ENCODE data around the gene OGFR. TPM values are rescaled to one million over a fixed set of nuclear protein-coding genes. Genes with fewer than 3 reads are reported as not detected.

Gene OGFR
- total and polyA plus RNA-seq, 2 donors (not counting 3 experiments of a cell fraction or from before 2014, with no cell fraction given) = 30.8 to 44.0 TPM

- ChIA-PET CTCF (interaction anchor here (1.3 kb wide), 1 partner anchor 11 kb away, joined by 3 read pairs; no protein-coding TSS in a partner anchor), POLR2A (no interaction called here)
- H3K4me1 ChIP-seq (ENCODE audit: control insufficient read depth, extremely low read depth, insufficient read depth, low read length) = no peaks in the 10 kb centered on the region
- no peak overlapping the region for H2AFZ ChIP-seq (ENCODE audit: low read depth, low read length)
- no peak overlapping the region for H3K4me3 ChIP-seq (replicated peaks in 1 of 3; ENCODE audit: insufficient read depth in 1 of 3, low read depth in 1 of 3, low read length in 3 of 3)
- BruUV-seq (replicated peaks) = no TSS peak
- no peaks in the 10 kb centered on the region for H3K27me3 ChIP-seq (ENCODE audit: control insufficient read depth in 2 of 2, insufficient read depth in 2 of 2, low read length in 2 of 2)
- no peaks in the 10 kb centered on the region for H3K9me1 ChIP-seq (replicated peaks; ENCODE audit: control insufficient read depth, extremely low read depth, insufficient read depth, low read length)
- H3K9ac ChIP-seq (replicated peaks; ENCODE audit: extremely low read depth, insufficient read depth, low read length) = no peak overlapping the region
- no peaks in the 10 kb centered on the region for H3K36me3 ChIP-seq (ENCODE audit: control insufficient read depth in 2 of 2, extremely low read depth in 1 of 2, insufficient read depth in 2 of 2, low read length in 2 of 2)
- dilution Hi-C loops (cut with MboI; ENCODE audit: extremely low pct_ligation_motif_present, low sequenced_read_pairs) (no loop called here), intact Hi-C loops (cut with micrococcal nuclease) (no loop called here)
- H3K79me2 ChIP-seq (ENCODE audit: control insufficient read depth, insufficient read depth, low read length) = no peaks in the 10 kb centered on the region
- H3K27ac ChIP-seq (ENCODE audit: insufficient read depth, low read depth, low read length) = no peak overlapping the region
- DNase-seq (ENCODE audit: low read depth, low spot score) = no peak
- no peak for FAIRE-seq
- H3K4me2 ChIP-seq (ENCODE audit: insufficient read depth, low read length) = no peak overlapping the region
- H4K20me1 ChIP-seq (replicated peaks; ENCODE audit: control insufficient read depth, extremely low read depth, insufficient read depth, low read length) = no peaks in the 10 kb centered on the region
- no peaks in the 10 kb centered on the region for H3K9me3 ChIP-seq (replicated peaks; ENCODE audit: control insufficient read depth, insufficient read depth, low read length)
- TF ChIP-seq EZH2 (IDR thresholded peaks at IDR 0.05; ENCODE audit: borderline replicate concordance, low read depth, low read length, severe bottlenecking) (no peak), MAX (IDR thresholded peaks at IDR 0.05; ENCODE audit: insufficient read depth, insufficient read length) (no peak), FOS (IDR thresholded peaks at IDR 0.05; ENCODE audit: borderline replicate concordance, insufficient read depth, low read length) (no peak), MYC (IDR thresholded peaks at IDR 0.05; ENCODE audit: low read depth, low read length) (no peak), GATA2 (IDR thresholded peaks at IDR 0.05; ENCODE audit: insufficient read depth, insufficient read length, low read depth, low read length) (no peak), POLR2AphosphoS5 (IDR thresholded peaks at IDR 0.05; ENCODE audit: insufficient read depth, low read depth, low read length) (no peak), POLR2A (IDR thresholded peaks at IDR 0.05; ENCODE audit: low read depth, low read length) (no peak), JUN (IDR thresholded peaks at IDR 0.05; ENCODE audit: borderline replicate concordance, insufficient read depth, insufficient read length, low read depth) (no peak)
- TF ChIP-seq, protein P1, sequence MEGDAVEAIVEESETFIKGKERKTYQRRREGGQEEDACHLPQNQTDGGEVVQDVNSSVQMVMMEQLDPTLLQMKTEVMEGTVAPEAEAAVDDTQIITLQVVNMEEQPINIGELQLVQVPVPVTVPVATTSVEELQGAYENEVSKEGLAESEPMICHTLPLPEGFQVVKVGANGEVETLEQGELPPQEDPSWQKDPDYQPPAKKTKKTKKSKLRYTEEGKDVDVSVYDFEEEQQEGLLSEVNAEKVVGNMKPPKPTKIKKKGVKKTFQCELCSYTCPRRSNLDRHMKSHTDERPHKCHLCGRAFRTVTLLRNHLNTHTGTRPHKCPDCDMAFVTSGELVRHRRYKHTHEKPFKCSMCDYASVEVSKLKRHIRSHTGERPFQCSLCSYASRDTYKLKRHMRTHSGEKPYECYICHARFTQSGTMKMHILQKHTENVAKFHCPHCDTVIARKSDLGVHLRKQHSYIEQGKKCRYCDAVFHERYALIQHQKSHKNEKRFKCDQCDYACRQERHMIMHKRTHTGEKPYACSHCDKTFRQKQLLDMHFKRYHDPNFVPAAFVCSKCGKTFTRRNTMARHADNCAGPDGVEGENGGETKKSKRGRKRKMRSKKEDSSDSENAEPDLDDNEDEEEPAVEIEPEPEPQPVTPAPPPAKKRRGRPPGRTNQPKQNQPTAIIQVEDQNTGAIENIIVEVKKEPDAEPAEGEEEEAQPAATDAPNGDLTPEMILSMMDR (IDR thresholded peaks at IDR 0.05; ENCODE audit: extremely low read depth in 1 of 2, insufficient read depth in 1 of 2, low read depth in 1 of 2, low read length in 2 of 2) = no peak
Measured at GRCh38 chr20:62835931-62836861, 31.6 kb downstream of the OGFR start.
